ENCODE measurements around the gene NPL.

DNA sequence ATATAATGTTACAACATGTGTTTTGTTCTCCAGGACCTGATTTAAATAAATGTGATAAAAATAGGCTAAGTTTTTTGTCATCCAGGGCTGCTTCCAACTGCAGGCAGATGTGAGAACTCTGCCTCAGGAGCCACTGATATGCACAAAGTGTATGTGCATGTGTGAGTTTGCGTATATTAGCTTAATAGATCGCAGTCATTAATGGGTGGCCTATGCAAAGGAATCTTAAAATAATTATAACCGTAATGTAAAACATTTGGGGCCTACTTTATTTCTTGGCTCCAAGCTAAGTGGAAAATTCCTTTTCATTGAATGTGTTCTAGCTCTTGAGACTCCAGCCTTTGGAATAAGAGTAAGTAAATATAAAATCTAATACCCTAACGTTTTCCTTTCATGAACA is 66.3 kb downstream of the NPL start:
- TF ChIP-seq EZH2 (optimal IDR thresholded peaks at IDR 0.05; ENCODE audit: low read depth, low read length) (no peak), EZH2phosphoT487 (IDR thresholded peaks at IDR 0.05; ENCODE audit: low read length) (no peak)
- TF ChIP-seq, protein P1, sequence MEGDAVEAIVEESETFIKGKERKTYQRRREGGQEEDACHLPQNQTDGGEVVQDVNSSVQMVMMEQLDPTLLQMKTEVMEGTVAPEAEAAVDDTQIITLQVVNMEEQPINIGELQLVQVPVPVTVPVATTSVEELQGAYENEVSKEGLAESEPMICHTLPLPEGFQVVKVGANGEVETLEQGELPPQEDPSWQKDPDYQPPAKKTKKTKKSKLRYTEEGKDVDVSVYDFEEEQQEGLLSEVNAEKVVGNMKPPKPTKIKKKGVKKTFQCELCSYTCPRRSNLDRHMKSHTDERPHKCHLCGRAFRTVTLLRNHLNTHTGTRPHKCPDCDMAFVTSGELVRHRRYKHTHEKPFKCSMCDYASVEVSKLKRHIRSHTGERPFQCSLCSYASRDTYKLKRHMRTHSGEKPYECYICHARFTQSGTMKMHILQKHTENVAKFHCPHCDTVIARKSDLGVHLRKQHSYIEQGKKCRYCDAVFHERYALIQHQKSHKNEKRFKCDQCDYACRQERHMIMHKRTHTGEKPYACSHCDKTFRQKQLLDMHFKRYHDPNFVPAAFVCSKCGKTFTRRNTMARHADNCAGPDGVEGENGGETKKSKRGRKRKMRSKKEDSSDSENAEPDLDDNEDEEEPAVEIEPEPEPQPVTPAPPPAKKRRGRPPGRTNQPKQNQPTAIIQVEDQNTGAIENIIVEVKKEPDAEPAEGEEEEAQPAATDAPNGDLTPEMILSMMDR (IDR thresholded peaks at IDR 0.05; ENCODE audit: low read length): no peak

All from MM.1S (cell line).